AG04449 (cell line): Measurements from ENCODE around the gene RNF125.

Experiments
- CTCF ChIA-PET: fragments of 350-600 bp; formaldehyde crosslinking; extraction: SDS; loops from one replicate; lab custom pipeline; 2021; ENCODE audit warnings: antibody characterized with exemption; lab: Yijun Ruan, JAX
- POLR2A ChIA-PET: fragments of 400-600, 350-600 bp; formaldehyde crosslinking; extraction: SDS; loops from one replicate; lab custom pipeline; 2020; ENCODE audit warnings: antibody characterized with exemption, inconsistent platforms; lab: Yijun Ruan, JAX
- DNase-seq: peaks from one replicate; pipeline ENCODE4 v3.0.0-alpha.2; 2010; ENCODE audit warnings: low read depth, low spot score
- H3K4me3 ChIP-seq: 2 replicates; pipeline ENCODE4 v1.5.1; 2011; ENCODE audit warnings: low read depth, mild to moderate bottlenecking, control low read depth, low read length
- TF ChIP-seq, protein P1 (sequence below): IDR thresholded peaks from one replicate; pipeline ENCODE4 v1.5.1; 2011; ENCODE audit warnings: mild to moderate bottlenecking, moderate library complexity, low read length, control low read depth, inconsistent platforms; ENCODE audit not compliant: insufficient read depth; ENCODE audit errors: missing control alignments

RNF125 gene

DNA sequence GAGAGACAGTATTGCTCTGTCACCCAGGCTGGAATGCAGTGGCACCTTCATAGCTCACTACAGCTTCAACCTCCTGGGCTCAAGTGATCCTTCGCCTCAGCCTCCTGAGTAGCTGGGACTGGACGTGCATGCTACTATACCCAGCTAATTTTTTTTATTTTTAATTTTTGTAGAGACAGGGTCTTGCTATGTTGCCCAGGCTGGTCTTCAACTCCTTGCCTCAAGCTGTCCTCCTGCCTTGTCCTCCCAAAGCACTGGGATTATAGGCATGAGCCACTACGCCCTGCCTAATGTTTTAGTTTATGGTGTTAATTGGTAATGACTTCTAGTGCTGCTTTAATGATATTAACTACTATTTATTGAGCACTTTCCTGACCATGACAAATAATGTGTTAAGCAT is 91.4 kb downstream of the RNF125 start:
- ChIA-PET CTCF (no interaction called here), POLR2A (no interaction called here)
- no peak for DNase-seq
- TF ChIP-seq, protein P1, sequence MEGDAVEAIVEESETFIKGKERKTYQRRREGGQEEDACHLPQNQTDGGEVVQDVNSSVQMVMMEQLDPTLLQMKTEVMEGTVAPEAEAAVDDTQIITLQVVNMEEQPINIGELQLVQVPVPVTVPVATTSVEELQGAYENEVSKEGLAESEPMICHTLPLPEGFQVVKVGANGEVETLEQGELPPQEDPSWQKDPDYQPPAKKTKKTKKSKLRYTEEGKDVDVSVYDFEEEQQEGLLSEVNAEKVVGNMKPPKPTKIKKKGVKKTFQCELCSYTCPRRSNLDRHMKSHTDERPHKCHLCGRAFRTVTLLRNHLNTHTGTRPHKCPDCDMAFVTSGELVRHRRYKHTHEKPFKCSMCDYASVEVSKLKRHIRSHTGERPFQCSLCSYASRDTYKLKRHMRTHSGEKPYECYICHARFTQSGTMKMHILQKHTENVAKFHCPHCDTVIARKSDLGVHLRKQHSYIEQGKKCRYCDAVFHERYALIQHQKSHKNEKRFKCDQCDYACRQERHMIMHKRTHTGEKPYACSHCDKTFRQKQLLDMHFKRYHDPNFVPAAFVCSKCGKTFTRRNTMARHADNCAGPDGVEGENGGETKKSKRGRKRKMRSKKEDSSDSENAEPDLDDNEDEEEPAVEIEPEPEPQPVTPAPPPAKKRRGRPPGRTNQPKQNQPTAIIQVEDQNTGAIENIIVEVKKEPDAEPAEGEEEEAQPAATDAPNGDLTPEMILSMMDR: no peak
- H3K4me3 ChIP-seq: no peak overlapping the region

DNA sequence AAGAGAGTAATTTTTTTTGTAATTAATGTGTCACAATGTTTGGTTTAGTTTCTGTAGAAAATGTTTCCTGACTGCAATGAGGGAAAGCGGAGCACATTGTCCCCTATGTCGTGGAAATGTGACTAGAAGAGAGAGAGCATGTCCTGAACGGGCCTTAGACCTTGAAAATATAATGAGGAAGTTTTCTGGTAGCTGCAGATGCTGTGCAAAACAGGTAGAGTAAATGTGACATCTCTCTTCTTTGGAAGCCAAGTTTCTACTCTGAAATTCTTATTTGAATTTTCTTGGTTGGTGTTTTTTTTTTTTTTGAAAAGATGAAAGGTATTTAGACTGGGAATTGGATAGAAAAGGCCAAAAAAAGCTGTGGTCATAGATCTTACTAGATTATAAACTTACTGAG is 93.1 kb downstream of the RNF125 start:
- ChIA-PET CTCF (no interaction called here), POLR2A (no interaction called here)
- TF ChIP-seq, protein P1: no peak
- no peak overlapping the region for H3K4me3 ChIP-seq
- no peak for DNase-seq

DNA sequence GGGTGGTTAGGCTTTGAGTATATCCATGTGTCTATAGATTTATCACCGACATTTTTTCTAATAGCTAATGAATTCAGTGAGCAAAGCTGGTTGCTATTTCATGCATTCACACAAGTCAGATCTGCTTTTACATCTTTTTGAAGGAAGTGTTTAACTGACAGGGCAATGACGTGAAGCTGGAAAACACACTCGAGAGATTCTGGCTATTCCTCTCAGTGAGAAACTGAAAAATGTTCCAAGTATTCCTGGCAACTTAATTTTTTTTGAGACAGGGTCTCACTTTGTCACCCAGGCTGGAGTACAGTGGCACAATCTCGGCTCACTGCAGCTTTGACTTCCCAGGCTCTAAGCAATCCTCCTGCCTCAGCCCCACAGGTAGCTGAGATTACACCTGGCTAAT is 94.2 kb downstream of the RNF125 start:
- no peak for DNase-seq
- H3K4me3 ChIP-seq: no peak overlapping the region
- TF ChIP-seq, protein P1: no peak
- POLR2A ChIA-PET: no interaction called here
- CTCF ChIA-PET: no interaction called here

DNA sequence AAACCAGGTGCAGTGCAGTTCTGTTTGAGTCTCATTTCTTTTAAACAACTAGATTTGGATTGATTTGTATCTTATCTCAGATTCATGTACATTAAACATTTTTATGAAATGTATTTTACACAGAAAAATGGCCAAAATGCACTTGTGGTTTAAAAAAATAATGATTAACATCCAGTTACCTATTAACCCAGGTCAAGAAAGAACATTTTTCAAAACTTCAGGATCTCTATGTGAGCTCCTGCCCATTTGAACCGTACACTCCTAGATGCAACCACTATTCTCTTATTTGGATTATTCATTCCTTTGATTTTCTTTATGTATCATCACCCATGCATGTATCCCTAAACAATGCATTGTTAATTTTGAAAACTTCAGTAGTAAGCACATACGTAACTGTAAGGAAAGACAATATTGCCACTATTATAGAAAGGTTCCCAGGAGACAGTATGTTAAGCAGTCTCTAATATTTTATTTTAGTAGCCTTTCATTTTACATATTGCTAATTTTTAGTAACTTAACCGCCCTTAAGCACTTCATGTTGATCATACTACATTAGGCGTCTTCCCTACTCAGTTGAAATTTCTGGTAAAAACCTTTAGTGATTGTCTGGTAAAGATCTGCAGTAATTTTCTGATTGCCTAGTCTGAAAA is 95.8 kb downstream of the RNF125 start:
- DNase-seq: no peak
- H3K4me3 ChIP-seq: no peak overlapping the region
- POLR2A ChIA-PET: no interaction called here
- CTCF ChIA-PET: no interaction called here
- TF ChIP-seq, protein P1: no peak

DNA sequence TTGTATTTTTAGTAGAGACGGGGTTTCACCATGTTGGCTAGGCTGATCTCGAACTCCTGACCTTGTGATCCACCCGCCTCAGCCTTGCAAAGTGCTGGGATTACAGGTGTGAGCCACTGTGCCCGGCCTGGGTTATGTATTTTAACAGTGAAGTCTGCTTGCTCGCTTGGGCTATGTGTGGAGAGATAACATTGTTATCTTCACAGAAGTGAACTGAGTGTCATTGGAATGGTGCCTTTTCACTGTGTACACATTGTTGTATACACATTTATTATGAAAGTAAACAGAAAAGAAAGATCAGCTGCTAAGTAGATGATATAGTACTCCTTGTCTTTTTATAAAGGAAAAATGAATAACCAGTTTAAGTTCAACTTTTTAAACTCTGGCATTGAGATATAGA is 103.4 kb downstream of the RNF125 start:
- TF ChIP-seq, protein P1: no peak
- CTCF ChIA-PET: no interaction called here
- H3K4me3 ChIP-seq: no peak overlapping the region
- DNase-seq: no peak
- POLR2A ChIA-PET: no interaction called here
